ENCODE measurements around the gene DAGLA. TPM values are rescaled to one million over a fixed set of nuclear protein-coding genes. Genes with fewer than 3 reads are reported as not detected.

DAGLA gene
- total and polyA plus RNA-seq, 8 donors = 3.7 to 6.9 (median 5.2) TPM

GRCh38 chr11:61707574-61707973 is 27.4 kb downstream of the DAGLA start:
- FAIRE-seq = no peak

GRCh38 chr11:61709110-61709509 is 28.9 kb downstream of the DAGLA start:
- no peak overlapping the region for H3K27ac ChIP-seq
- DNase-seq = no peak
- no peaks in the 10 kb centered on the region for H3K36me3 ChIP-seq
- no peak overlapping the region for H3K4me3 ChIP-seq
- H3K27me3 ChIP-seq = no peaks in the 10 kb centered on the region
- no peaks in the 10 kb centered on the region for H3K9me3 ChIP-seq
- FAIRE-seq = no peak
- no peaks in the 10 kb centered on the region for H3K4me1 ChIP-seq
- TF ChIP-seq CTCF (IDR thresholded peaks at IDR 0.05) = no peak
- ATAC-seq = no peak
- 95 to 96% methylated on average over 7 of the region's 7 CpGs for WGBS, 2 donors
- intact Hi-C loops (cut with DNase I) = no loop called here

More at GRCh38 chr11:61707574-61707973, 27.4 kb downstream of the DAGLA start:
- no peak overlapping the region for H3K4me3 ChIP-seq
- H3K27me3 ChIP-seq = no peaks in the 10 kb centered on the region
- intact Hi-C loops (cut with DNase I) = no loop called here
- no peaks in the 10 kb centered on the region for H3K9me3 ChIP-seq
- ATAC-seq (peak in 2 of 4 donors; percentile 12 to 19), DNase-seq (no peak)
- no peak for TF ChIP-seq CTCF (IDR thresholded peaks at IDR 0.05)
- no peak overlapping the region for H3K27ac ChIP-seq
- H3K4me1 ChIP-seq = no peaks in the 10 kb centered on the region
- WGBS, 2 donors = 79 to 93% methylated on average over 9 of the region's 9 CpGs
- H3K36me3 ChIP-seq = no peaks in the 10 kb centered on the region

GRCh38 chr11:61709572-61709971 is 29.4 kb downstream of the DAGLA start:
- Histone ChIP-seq H3K4me1 (no peaks in the 10 kb centered on the region), H3K36me3 (no peaks in the 10 kb centered on the region), H3K27me3 (no peaks in the 10 kb centered on the region), H3K27ac (no peak overlapping the region), H3K9me3 (no peaks in the 10 kb centered on the region), H3K4me3 (no peak overlapping the region)
- no peak for FAIRE-seq
- no peak for TF ChIP-seq CTCF (IDR thresholded peaks at IDR 0.05)
- WGBS, 2 donors = 86 to 87% methylated on average over 7 of the region's 7 CpGs
- no peak for ATAC-seq
- intact Hi-C loops (cut with DNase I) = no loop called here
- DNase-seq = no peak

GRCh38 chr11:61710019-61710418 is 29.8 kb downstream of the DAGLA start:
- no peak for TF ChIP-seq CTCF (IDR thresholded peaks at IDR 0.05)
- intact Hi-C loops (cut with DNase I) = no loop called here
- Histone ChIP-seq H3K36me3 (no peaks in the 10 kb centered on the region), H3K27me3 (no peaks in the 10 kb centered on the region), H3K9me3 (no peaks in the 10 kb centered on the region), H3K4me1 (no peaks in the 10 kb centered on the region), H3K27ac (no peak overlapping the region), H3K4me3 (no peak overlapping the region)
- no peak for ATAC-seq
- no peak for DNase-seq
- WGBS, 2 donors = 92 to 95% methylated on average over 7 of the region's 7 CpGs
- no peak for FAIRE-seq

- no peak for TF ChIP-seq CTCF (IDR thresholded peaks at IDR 0.05)
- Histone ChIP-seq H3K27ac (no peak overlapping the region), H3K36me3 (no peaks in the 10 kb centered on the region), H3K4me3 (no peak overlapping the region), H3K27me3 (no peaks in the 10 kb centered on the region), H3K4me1 (no peaks in the 10 kb centered on the region), H3K9me3 (no peaks in the 10 kb centered on the region)
- ATAC-seq (no peak), FAIRE-seq (no peak), DNase-seq (no peak)
- intact Hi-C loops (cut with DNase I) = no loop called here
- WGBS, 2 donors = 91 to 93% methylated on average over 14 of the region's 14 CpGs
Observed at GRCh38 chr11:61711037-61711436, 30.8 kb downstream of the DAGLA start.

All from pancreas (tissue), 10 donors.